ENCODE measurements around the gene CUL9.

- TF ChIP-seq CTCF (IDR thresholded peaks at IDR 0.05) (no peak), POLR2A (IDR thresholded peaks at IDR 0.05) (no peak)
Measured at GRCh38 chr6:43220439-43220951, 38.5 kb downstream of the CUL9 start.

All from esophagus squamous epithelium (tissue), 4 donors.